Measurements from ENCODE around the gene KCNK10.

The KCNK10 gene

DNA sequence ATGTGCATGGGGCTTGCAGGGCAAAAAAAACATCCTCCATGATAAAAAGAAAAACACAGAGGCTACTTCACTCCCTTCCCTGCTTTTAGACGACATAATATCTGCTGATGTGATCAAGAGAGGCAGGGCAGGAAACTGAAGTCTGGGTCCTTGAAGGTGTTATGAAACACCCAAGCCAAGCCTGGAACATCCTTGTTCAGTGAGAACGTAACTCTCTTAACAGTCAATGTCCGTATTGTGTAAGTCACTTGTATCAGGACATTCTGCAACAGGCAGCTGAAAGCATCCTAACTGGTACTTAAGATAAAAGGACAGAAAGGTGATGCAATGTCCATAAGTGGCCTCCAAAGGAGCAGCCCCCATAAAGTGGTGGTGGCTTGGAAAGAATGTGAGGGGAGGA is 20.0 kb downstream of the KCNK10 start:
- Mint-ChIP-seq H3K27me3 (ENCODE audit: low read depth, poor library complexity) (peaks cover 29% of the 10 kb centered on the region), H3K4me1 (peaks cover 5% of the 10 kb centered on the region), H3K4me3 (no peak overlapping the region), H3K9me3 (no peaks in the 10 kb centered on the region), H3K36me3 (ENCODE audit: low read depth) (no peaks in the 10 kb centered on the region), H3K27ac (no peak overlapping the region)
- TF ChIP-seq CTCF (IDR thresholded peaks at IDR 0.05), result no peak
- DNase-seq, result no peak

GRCh38 chr14:88301381-88301780 is 21.7 kb downstream of the KCNK10 start:
- DNase-seq, result no peak
- no peaks in the 10 kb centered on the region for H3K36me3 Mint-ChIP-seq (ENCODE audit: low read depth)
- no peaks in the 10 kb centered on the region for H3K9me3 Mint-ChIP-seq
- TF ChIP-seq CTCF (IDR thresholded peaks at IDR 0.05), result no peak
- H3K27ac Mint-ChIP-seq, result no peak overlapping the region
- H3K4me3 Mint-ChIP-seq, result no peak overlapping the region
- H3K4me1 Mint-ChIP-seq, result peaks cover 5% of the 10 kb centered on the region
- H3K27me3 Mint-ChIP-seq (ENCODE audit: low read depth, poor library complexity), result peaks cover 34% of the 10 kb centered on the region

GRCh38 chr14:88300817-88301216 is 22.3 kb downstream of the KCNK10 start:
- Mint-ChIP-seq H3K27ac (no peak overlapping the region), H3K4me3 (no peak overlapping the region), H3K4me1 (peaks cover 5% of the 10 kb centered on the region), H3K36me3 (ENCODE audit: low read depth) (no peaks in the 10 kb centered on the region), H3K27me3 (ENCODE audit: low read depth, poor library complexity) (peaks cover 35% of the 10 kb centered on the region), H3K9me3 (no peaks in the 10 kb centered on the region)
- no peak for TF ChIP-seq CTCF (IDR thresholded peaks at IDR 0.05)
- no peak for DNase-seq

DNA sequence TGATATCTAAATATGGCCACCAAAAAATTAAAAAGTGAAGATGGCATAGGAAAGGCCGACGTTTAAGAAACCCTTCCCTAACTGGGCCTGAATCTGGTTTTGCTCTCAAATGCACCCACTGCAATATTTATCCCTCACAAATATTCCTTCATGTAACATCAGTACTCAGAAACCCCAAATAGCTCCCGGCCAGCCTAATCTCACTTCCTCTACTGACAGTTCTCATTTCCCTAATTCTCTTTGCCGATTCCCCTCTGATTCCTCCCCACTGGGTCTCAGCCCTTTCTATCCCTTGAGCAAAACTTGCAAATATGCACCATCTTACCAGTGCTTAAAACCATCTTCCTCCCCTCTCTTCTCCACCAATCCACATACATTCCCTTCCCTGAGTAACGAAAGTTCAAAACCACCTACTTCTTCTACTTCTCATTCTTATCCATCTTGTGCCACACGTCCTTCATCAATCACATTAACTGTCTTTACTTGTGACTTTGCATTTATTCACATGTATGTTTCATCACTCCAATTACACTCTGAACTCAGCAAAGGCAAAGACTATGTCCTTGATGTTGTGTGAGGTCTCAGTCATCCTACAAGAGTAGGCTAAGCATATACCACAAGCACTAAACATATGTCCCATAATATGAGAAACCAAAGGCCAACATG is 23.1 kb downstream of the KCNK10 start:
- Mint-ChIP-seq H3K4me1 (no peaks in the 10 kb centered on the region), H3K36me3 (ENCODE audit: low read depth) (no peaks in the 10 kb centered on the region), H3K9me3 (no peaks in the 10 kb centered on the region), H3K27ac (no peak overlapping the region), H3K4me3 (no peak overlapping the region), H3K27me3 (ENCODE audit: low read depth, poor library complexity) (peaks cover 35% of the 10 kb centered on the region)
- no peak for DNase-seq
- no peak for TF ChIP-seq CTCF (IDR thresholded peaks at IDR 0.05)

DNA sequence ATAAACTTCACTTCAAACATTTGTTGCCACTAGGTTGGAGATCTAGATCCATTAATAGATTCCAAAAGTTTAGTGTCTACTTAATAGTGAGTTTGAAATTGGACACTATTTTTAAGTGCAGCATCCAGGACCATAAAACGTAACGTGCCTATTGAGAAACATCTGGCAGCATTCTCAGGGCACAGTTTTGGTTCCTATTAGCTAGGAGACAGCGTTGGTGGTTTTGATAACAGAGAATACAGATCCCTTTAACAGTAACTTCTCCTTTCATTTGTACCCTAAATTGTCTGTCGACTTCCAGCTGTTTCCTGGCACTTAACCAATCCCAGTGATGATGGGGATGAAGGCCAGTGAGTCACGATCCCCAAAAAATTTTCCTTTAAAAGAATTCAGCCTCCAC is 25.8 kb downstream of the KCNK10 start:
- no peak for DNase-seq
- no peaks in the 10 kb centered on the region for H3K4me1 Mint-ChIP-seq
- H3K27ac Mint-ChIP-seq, result no peak overlapping the region
- H3K27me3 Mint-ChIP-seq (ENCODE audit: low read depth, poor library complexity), result peaks cover 35% of the 10 kb centered on the region
- no peak overlapping the region for H3K4me3 Mint-ChIP-seq
- TF ChIP-seq CTCF (IDR thresholded peaks at IDR 0.05), result no peak
- H3K36me3 Mint-ChIP-seq (ENCODE audit: low read depth), result no peaks in the 10 kb centered on the region
- no peaks in the 10 kb centered on the region for H3K9me3 Mint-ChIP-seq

- no peaks in the 10 kb centered on the region for H3K9me3 Mint-ChIP-seq
- H3K27ac Mint-ChIP-seq, result no peak overlapping the region
- no peak overlapping the region for H3K4me3 Mint-ChIP-seq
- no peak for DNase-seq
- no peaks in the 10 kb centered on the region for H3K4me1 Mint-ChIP-seq
- no peak for TF ChIP-seq CTCF (IDR thresholded peaks at IDR 0.05)
- H3K27me3 Mint-ChIP-seq (ENCODE audit: low read depth, poor library complexity), result peaks cover 26% of the 10 kb centered on the region
- H3K36me3 Mint-ChIP-seq (ENCODE audit: low read depth), result no peaks in the 10 kb centered on the region
Observed at GRCh38 chr14:88296351-88296750, 26.7 kb downstream of the KCNK10 start.

All from nephron progenitor cell (in vitro differentiated cells).